Gastroesophageal sphincter (tissue), 3 donors: Measurements from ENCODE around the gene ITGB5.

Source experiments
- CTCF ChIP-seq, 4 experiments: fragments of 200-600 bp in 2 of 4; fragments of 450-650 bp in 2 of 4; sonication (generic) in 1 of 4; IDR thresholded peaks; one replicate each; pipeline ENCODE4 v1.5.1; 2017 to 2019; ENCODE audit warnings: antibody characterized with exemption in 4 of 4, mild to moderate bottlenecking in 2 of 4, moderate library complexity in 2 of 4
- EP300 ChIP-seq: sonication (generic); formaldehyde crosslinking; IDR thresholded peaks from one replicate; pipeline ENCODE4 v1.6.1; 2017; ENCODE audit warnings: antibody characterized with exemption, mild to moderate bottlenecking
- POLR2A ChIP-seq, 2 donors: fragments of 450-650 bp; IDR thresholded peaks; one replicate each; pipeline ENCODE4 v1.6.1; 2017; ENCODE audit warnings: antibody characterized with exemption in 2 of 2, mild to moderate bottlenecking in 2 of 2, moderate library complexity in 1 of 2

- no peak for TF ChIP-seq CTCF (IDR thresholded peaks at IDR 0.05)
- no peak for TF ChIP-seq POLR2A (IDR thresholded peaks at IDR 0.05)
- TF ChIP-seq EP300: no peak
Observed at GRCh38 chr3:124833710-124834332, 53.3 kb downstream of the ITGB5 start.
